GM12878 (cell line): Measurements from ENCODE around the gene NACAD. TPM values are rescaled to one million over a fixed set of nuclear protein-coding genes. Genes with fewer than 3 reads are reported as not detected.

Source experiments
- ATAC-seq: fragments of 200-7000 bp; cut with Tn5 transposase; 3 replicates; pipeline ENCODE4 v1.9.1; 2020; ENCODE audit warnings: mild to moderate bottlenecking, moderate library complexity
- BruUV-seq: library from RNA; stranded (reverse); fragments of 400-500 nt; replicated peaks from 2 replicates; lab custom pipeline; 2021; lab: Mats Ljungman, UMichigan
- CTCF ChIA-PET: fragments of 300-600 bp; sonication (Branson Sonifier 250); formaldehyde crosslinking; extraction: SDS; loops from one replicate; lab custom pipeline; 2021; ENCODE audit warnings: inconsistent platforms; lab: Yijun Ruan, JAX
- POLR2A ChIA-PET: fragments of 350-600 bp; formaldehyde crosslinking; extraction: SDS; loops from one replicate; lab custom pipeline; 2021; ENCODE audit warnings: inconsistent platforms; lab: Charles Lee
- RAD21 ChIA-PET: fragments of 300-600 bp; sonication (Branson Sonifier 250); formaldehyde crosslinking; loops from one replicate; lab custom pipeline; 2023; ENCODE audit warnings: antibody characterized with exemption; ENCODE audit not compliant: unreplicated experiment; lab: Charles Lee
- SMC1A ChIA-PET: fragments of 300-600 bp; sonication (Branson Sonifier 250); formaldehyde crosslinking; loops from one replicate; lab custom pipeline; 2023; ENCODE audit not compliant: unreplicated experiment, uncharacterized antibody; lab: Charles Lee
- DNase-seq: peaks from one replicate; pipeline ENCODE4 v3.0.0-alpha.2; 2011; ENCODE audit warnings: low read depth, low spot score
- FAIRE-seq: peaks from 3 replicates; lab custom pipeline; 2011; peaks lifted over from hg19 to GRCh38; lab: Jason Lieb, UNC
- H2AFZ ChIP-seq: 2 replicates; pipeline ENCODE4 v1.6.0; 2011; ENCODE audit warnings: low read depth, low read length, control low read depth; ENCODE audit not compliant: control insufficient read depth
- H3K27ac ChIP-seq: 2 replicates; pipeline ENCODE4 v1.5.1; 2011; ENCODE audit warnings: control low read depth; ENCODE audit not compliant: control insufficient read depth, insufficient read depth
- H3K27me3 ChIP-seq, 2 experiments: replicated peaks in 1 of 2; 2 replicates each; pipeline versions ENCODE4 v1.6.0 to v1.6.1; 2011; ENCODE audit warnings: low read length in 1 of 2; ENCODE audit not compliant: control insufficient read depth in 2 of 2, insufficient read depth in 2 of 2
- H3K36me3 ChIP-seq, 2 experiments: 2 replicates each; pipeline ENCODE4 v1.5.1; 2011; ENCODE audit warnings: low read length in 1 of 2; ENCODE audit not compliant: control insufficient read depth in 2 of 2, insufficient read depth in 2 of 2
- H3K4me1 ChIP-seq: 2 replicates; pipeline ENCODE4 v1.6.1; 2011; ENCODE audit warnings: mild to moderate bottlenecking, low read length, moderate library complexity, mixed read lengths; ENCODE audit not compliant: control insufficient read depth, insufficient read depth
- H3K4me2 ChIP-seq: 2 replicates; pipeline ENCODE4 v1.6.0; 2011; ENCODE audit warnings: control low read depth; ENCODE audit not compliant: control insufficient read depth, insufficient read depth
- H3K4me3 ChIP-seq: fragments of 200-600 bp; sonication (generic); 2 replicates; pipeline ENCODE4 v1.5.1; 2016
- H3K79me2 ChIP-seq: 2 replicates; pipeline ENCODE4 v1.6.0; 2011; ENCODE audit warnings: low read length; ENCODE audit not compliant: control insufficient read depth, insufficient read depth
- H3K9ac ChIP-seq: 2 replicates; pipeline ENCODE4 v1.8.0; 2011; ENCODE audit warnings: low read length, control low read depth, mixed read lengths; ENCODE audit not compliant: control insufficient read depth, insufficient read depth
- H3K9me3 ChIP-seq: replicated peaks from 3 replicates; pipeline ENCODE4 v1.5.1; 2011; ENCODE audit warnings: mild to moderate bottlenecking, low read length; ENCODE audit not compliant: control insufficient read depth, insufficient read depth
- H4K20me1 ChIP-seq: 2 replicates; pipeline ENCODE4 v1.6.0; 2011; ENCODE audit not compliant: control insufficient read depth, insufficient read depth
- GATAD2B ChIP-seq: fragments of 450-650 bp; conservative IDR thresholded peaks from 2 replicates; pipeline ENCODE4 v1.6.1; 2017; ENCODE audit warnings: low read depth, mild to moderate bottlenecking, moderate library complexity
- NBN ChIP-seq: fragments of 450-650 bp; IDR thresholded peaks from 2 replicates; pipeline ENCODE4 v1.6.1; 2016
- STAT1 ChIP-seq: fragments of 450-650 bp; conservative IDR thresholded peaks from 2 replicates; pipeline ENCODE4 v1.6.1; 2014; ENCODE audit warnings: antibody characterized with exemption, mild to moderate bottlenecking
- WGBS: methylation state at CpG from one replicate; pipeline ENCODE4 v1.1.6; 2016; ENCODE audit warnings: low lambda C conversion rate; ENCODE audit not compliant: insufficient replicate concordance, insufficient coverage; ENCODE audit errors: missing lambda C conversion rate; 5-methylcytosine and 5-hydroxymethylcytosine counted together
- in situ Hi-C: fragments of 300-500 bp; cut with MboI; formaldehyde crosslinking; loops from 9 replicates; pipeline ENCODE4 v1.14.3; 2018; ENCODE audit warnings: mixed read lengths
- intact Hi-C: fragments of 100-400 bp; cut with micrococcal nuclease; formaldehyde crosslinking; loops from one replicate; pipeline ENCODE4 v1.14.2; 2022; ENCODE audit not compliant: unreplicated experiment
- polyA plus RNA-seq, 11 experiments: library from polyadenylated mRNA; depleted of rRNA in 4 of 11; unstranded in 6 of 11; stranded (reverse) in 5 of 11; fragments of >200 nt; fragmentation: Nextera tagmentation in 4 of 11; fragmentation: Illumina TruSeq in 1 of 11; extraction: Ambion mirVana in 4 of 11; extraction: Trizol in 1 of 11; gene quantifications; 1 replicate in 1 of 11; 2 replicates in 10 of 11; pipeline versions ENCODE4 v1.2.1 to v1.2.3, GENCODE V29; 2011 to 2016; ENCODE audit warnings: inconsistent platforms in 2 of 11, missing spikeins in 2 of 11, low read depth in 1 of 11
- total RNA-seq, 4 experiments: library from RNA; depleted of rRNA in 3 of 4; stranded (reverse); fragments of >200 nt in 3 of 4; fragmentation: Illumina TruSeq in 1 of 4; extraction: Trizol in 1 of 4; gene quantifications; 2 replicates each; pipeline versions ENCODE4 v1.2.1 to v1.2.3, GENCODE V29; 2013 to 2021

Gene NACAD
- total and polyA plus RNA-seq, 10 of the 15 experiments (the other 5 are each of a cell fraction or from before 2014, with no cell fraction given): not detected

GRCh38 chr7:45130910-45131309, 42.1 kb upstream of the NACAD start:
- no peaks in the 10 kb centered on the region for H4K20me1 ChIP-seq
- H3K36me3 ChIP-seq: no peaks in the 10 kb centered on the region
- RAD21 ChIA-PET: interaction anchor here (0.7 kb wide), 1 partner anchor 211 kb away, joined by 3 read pairs; no protein-coding TSS in a partner anchor
- H3K79me2 ChIP-seq: no peaks in the 10 kb centered on the region
- H3K27ac ChIP-seq: no peak overlapping the region
- SMC1A ChIA-PET: interaction anchor here (1.1 kb wide), 1 partner anchor 274 kb away, joined by 3 read pairs; no protein-coding TSS in a partner anchor
- POLR2A ChIA-PET: no interaction called here
- intact Hi-C loops (no loop called here), in situ Hi-C loops (loop anchor here (10.0 kb wide), 1 partner anchor 156 kb away; the partner anchor contains the start of gene MYO1G)
- ATAC-seq (no peak), FAIRE-seq (no peak), DNase-seq (no peak)
- no peaks in the 10 kb centered on the region for H3K9me3 ChIP-seq
- no peak overlapping the region for H2AFZ ChIP-seq
- WGBS: 54% methylated on average over 9 of the region's 9 CpGs
- no peak overlapping the region for H3K4me2 ChIP-seq
- no peak overlapping the region for H3K4me3 ChIP-seq
- no TSS peak for BruUV-seq
- TF ChIP-seq GATAD2B: no peak
- TF ChIP-seq NBN: no peak
- no peak overlapping the region for H3K9ac ChIP-seq
- CTCF ChIA-PET: interaction anchor here (1.4 kb wide), 1 partner anchor 157 kb away, joined by 4 read pairs; no protein-coding TSS in a partner anchor
- no peaks in the 10 kb centered on the region for H3K27me3 ChIP-seq
- no peaks in the 10 kb centered on the region for H3K4me1 ChIP-seq

- POLR2A ChIA-PET: no interaction called here
- intact Hi-C loops (no loop called here), in situ Hi-C loops (loop anchor here (10.0 kb wide), 1 partner anchor 155 kb away; the partner anchor contains the start of gene MYO1G)
- Histone ChIP-seq H3K27ac (no peak overlapping the region), H3K36me3 (no peaks in the 10 kb centered on the region), H3K9ac (no peak overlapping the region), H3K79me2 (no peaks in the 10 kb centered on the region), H3K4me3 (no peak overlapping the region), H4K20me1 (no peaks in the 10 kb centered on the region), H3K4me1 (no peaks in the 10 kb centered on the region), H3K9me3 (no peaks in the 10 kb centered on the region), H2AFZ (no peak overlapping the region), H3K27me3 (no peaks in the 10 kb centered on the region), H3K4me2 (no peak overlapping the region)
- no TSS peak for BruUV-seq
- RAD21 ChIA-PET: no interaction called here
- no peak for TF ChIP-seq STAT1
- no peak for FAIRE-seq
- WGBS: 56% methylated on average over 10 of the region's 12 CpGs
- DNase-seq: no peak
- no peak for ATAC-seq
- SMC1A ChIA-PET: no interaction called here
- CTCF ChIA-PET: interaction anchor here (1.4 kb wide), 1 partner anchor 156 kb away, joined by 4 read pairs; no protein-coding TSS in a partner anchor
These were observed 41.1 kb upstream of the NACAD start for GRCh38 chr7:45129906-45130305.
